Right lobe of liver (tissue), 6 donors: ENCODE measurements around the gene SGCD. TPM values are rescaled to one million over a fixed set of nuclear protein-coding genes. Genes with fewer than 3 reads are reported as not detected.

Experiments used
- ATAC-seq, 4 donors: fragments of 200-7000 bp; cut with Tn5 transposase; one replicate each; pipeline ENCODE4 v1.9.1; 2020; ENCODE audit warnings: mild to moderate bottlenecking in 4 of 4, moderate library complexity in 4 of 4
- DNase-seq, 3 donors: peaks; one replicate each; pipeline ENCODE4 v3.0.0-alpha.2; 2020
- H3K27ac ChIP-seq, 3 donors: fragments of 200-600 bp; one replicate each; pipeline ENCODE4 v1.8.0; 2022
- H3K27me3 ChIP-seq, 2 donors: fragments of 200-600 bp; one replicate each; pipeline ENCODE4 v1.8.0; 2022
- H3K36me3 ChIP-seq, 4 donors: fragments of 200-600 bp; sonication (generic) in 1 of 4; one replicate each; pipeline versions ENCODE4 v1.5.1 to v1.8.0; 2017 to 2022; ENCODE audit warnings: control low read depth in 1 of 4
- H3K4me1 ChIP-seq, 4 donors: fragments of 200-600 bp; sonication (generic) in 1 of 4; one replicate each; pipeline versions ENCODE4 v1.5.1 to v1.8.0; 2017 to 2022; ENCODE audit warnings: control low read depth in 1 of 4
- H3K4me3 ChIP-seq, 3 donors: fragments of 200-600 bp; one replicate each; pipeline ENCODE4 v1.8.0; 2022
- H3K9me3 ChIP-seq, 4 donors: fragments of 200-600 bp; sonication (generic) in 1 of 4; one replicate each; pipeline versions ENCODE4 v1.5.1 to v1.8.0; 2017 to 2022; ENCODE audit warnings: control low read depth in 1 of 4
- CTCF ChIP-seq, 4 donors: fragments of 200-600 bp in 3 of 4; fragments of 450-650 bp in 1 of 4; IDR thresholded peaks; one replicate each; pipeline versions ENCODE4 v1.5.1 to v1.8.0; 2016 to 2022; ENCODE audit warnings: antibody characterized with exemption in 4 of 4, mild to moderate bottlenecking in 2 of 4
- POLR2A ChIP-seq: fragments of 450-650 bp; IDR thresholded peaks from one replicate; pipeline ENCODE4 v1.6.1; 2017; ENCODE audit warnings: antibody characterized with exemption, mild to moderate bottlenecking
- WGBS: methylation state at CpG from one replicate; pipeline ENCODE4 v1.1.6; 2018; ENCODE audit warnings: low coverage, low lambda C conversion rate; ENCODE audit not compliant: insufficient coverage; ENCODE audit errors: missing lambda C conversion rate; 5-methylcytosine and 5-hydroxymethylcytosine counted together
- intact Hi-C, 2 donors: fragments of 100-400 bp; cut with DNase I; formaldehyde crosslinking; loops; one replicate each; pipeline versions ENCODE4 v1.11.2 to v1.14.1; 2022
- total RNA-seq, 6 experiments: library from RNA; depleted of rRNA in 2 of 6; stranded (reverse); fragments of >200 nt in 2 of 6; fragmentation: NEBNext Ultra II Directional in 3 of 6; extraction: Animal tissue kit (Norgen Biotek cat#: 25700) in 3 of 6; gene quantifications; one replicate each; pipeline versions ENCODE4 v1.1.0 to v1.2.4, GENCODE V29; 2016 to 2023
- donor health status: DM: no; HTN: yes; CAD: no.
- donor health status: DM: no; HTN: no; CAD: no.
- donor health status: DM: no; HTN: no; CAD: no.
- donor health status: DM: no; HTN: yes; CAD: no.
- donor health status: DM: no; HTN: yes; CAD: no.

SGCD gene
- total RNA-seq, 6 experiments from 2014 or later = 0.31 to 3.1 (median 0.95) TPM

GRCh38 chr5:156331181-156331580 is 4.2 kb downstream of the SGCD start:
- WGBS = 64% methylated on average over 1 of the region's 1 CpG
- ATAC-seq = no peak
- no peak for TF ChIP-seq POLR2A
- no peak for TF ChIP-seq CTCF (IDR thresholded peaks at IDR 0.05)

GRCh38 chr5:156331845-156332244 is 4.9 kb downstream of the SGCD start:
- H3K9me3 ChIP-seq = no peaks in the 10 kb centered on the region
- no peak overlapping the region for H3K4me3 ChIP-seq
- WGBS = 78% methylated on average over 6 of the region's 6 CpGs
- H3K36me3 ChIP-seq = no peaks in the 10 kb centered on the region
- no peaks in the 10 kb centered on the region for H3K27me3 ChIP-seq
- intact Hi-C loops = no loop called here
- no peaks in the 10 kb centered on the region for H3K4me1 ChIP-seq
- no peak overlapping the region for H3K27ac ChIP-seq
- no peak for DNase-seq
- ATAC-seq = peak in 3 of 4 donors; percentile 35 to 51 (median 37)
- TF ChIP-seq POLR2A (no peak), CTCF (IDR thresholded peaks at IDR 0.05) (no peak)

More at GRCh38 chr5:156331181-156331580, 4.2 kb downstream of the SGCD start:
- Histone ChIP-seq H3K4me1 (no peaks in the 10 kb centered on the region), H3K9me3 (no peaks in the 10 kb centered on the region), H3K27me3 (no peaks in the 10 kb centered on the region), H3K36me3 (no peaks in the 10 kb centered on the region), H3K27ac (no peak overlapping the region), H3K4me3 (no peak overlapping the region)
- intact Hi-C loops = no loop called here
- DNase-seq = no peak

GRCh38 chr5:156332245-156332644 is 5.3 kb downstream of the SGCD start:
- no peaks in the 10 kb centered on the region for H3K9me3 ChIP-seq
- no peaks in the 10 kb centered on the region for H3K36me3 ChIP-seq
- no peak overlapping the region for H3K27ac ChIP-seq
- no peak for DNase-seq
- ATAC-seq = peak in 3 of 4 donors; percentile 46 to 67 (median 63)
- no peak overlapping the region for H3K4me3 ChIP-seq
- 19% methylated on average over 2 of the region's 2 CpGs for WGBS
- no peaks in the 10 kb centered on the region for H3K27me3 ChIP-seq
- TF ChIP-seq POLR2A (no peak), CTCF (IDR thresholded peaks at IDR 0.05) (no peak)
- H3K4me1 ChIP-seq = no peaks in the 10 kb centered on the region
- intact Hi-C loops = no loop called here

GRCh38 chr5:156339139-156339841 is 12.3 kb downstream of the SGCD start:
- intact Hi-C loops = no loop called here
- Histone ChIP-seq H3K4me3 (no peak overlapping the region), H3K36me3 (no peaks in the 10 kb centered on the region), H3K27me3 (no peaks in the 10 kb centered on the region), H3K9me3 (no peaks in the 10 kb centered on the region), H3K4me1 (no peaks in the 10 kb centered on the region), H3K27ac (no peak overlapping the region)
- WGBS = 58% methylated on average over 2 of the region's 2 CpGs
- ATAC-seq = no peak
- TF ChIP-seq CTCF (IDR thresholded peaks at IDR 0.05) (no peak), POLR2A (no peak)
- no peak for DNase-seq
